ENCODE measurements around the gene CCDC170.

Gene CCDC170

DNA sequence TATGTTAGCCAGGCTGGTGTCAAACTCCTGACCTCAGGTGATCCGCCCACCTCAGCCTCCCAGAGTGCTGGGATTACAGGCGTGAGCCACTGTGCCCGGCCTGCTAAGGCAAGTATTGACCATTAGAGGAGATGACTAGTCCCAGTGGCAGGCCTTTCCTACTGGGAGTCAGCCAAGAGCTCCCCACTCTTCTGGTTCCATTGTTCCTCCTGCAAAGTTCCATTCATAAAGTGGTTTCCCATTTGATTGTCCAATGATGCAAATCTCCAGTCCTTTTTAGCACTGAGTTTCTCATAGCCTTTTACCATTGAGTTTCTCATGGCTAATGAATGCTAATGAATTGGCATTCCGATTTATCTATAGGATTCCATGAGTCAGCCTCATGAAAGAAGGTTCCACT lies 165.4 kb downstream of the CCDC170 start:
- Histone ChIP-seq H3K9me3 (ENCODE audit: control insufficient read depth, low read length) (no peaks in the 10 kb centered on the region), H3K4me1 (ENCODE audit: control insufficient read depth, insufficient read depth, low read length, poor library complexity, severe bottlenecking) (no peaks in the 10 kb centered on the region), H3K27ac (ENCODE audit: insufficient read depth, low read length, poor library complexity, severe bottlenecking) (no peak overlapping the region), H3K4me3 (ENCODE audit: insufficient read depth, low read depth, low read length, poor library complexity, severe bottlenecking) (no peak overlapping the region), H3K27me3 (replicated peaks; ENCODE audit: control insufficient read depth, insufficient read depth, low read length, poor library complexity, severe bottlenecking) (no peaks in the 10 kb centered on the region), H3K36me3 (ENCODE audit: control insufficient read depth, insufficient read depth, low read length) (no peaks in the 10 kb centered on the region)
- DNase-seq: no peak

DNA sequence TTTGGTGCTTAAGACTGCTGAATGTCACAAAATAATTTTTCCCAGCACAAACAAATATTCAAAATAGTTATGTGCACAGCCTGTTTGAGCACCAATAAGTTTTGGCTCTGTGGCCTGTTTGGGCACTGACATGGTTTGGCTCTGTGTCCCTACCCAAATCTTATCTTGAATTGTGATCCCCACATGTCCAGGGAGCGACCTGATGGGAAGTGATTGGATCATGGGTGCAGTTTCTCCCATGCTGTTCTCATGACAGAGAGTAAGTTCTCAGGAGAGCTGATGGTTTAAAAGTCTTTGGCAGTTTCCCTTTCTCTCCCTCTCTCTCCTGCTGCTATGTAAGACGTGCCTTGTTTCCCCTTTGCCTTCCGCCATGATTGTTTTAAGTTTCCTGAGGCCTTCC lies 167.7 kb downstream of the CCDC170 start:
- Histone ChIP-seq H3K4me1 (ENCODE audit: control insufficient read depth, insufficient read depth, low read length, poor library complexity, severe bottlenecking) (no peaks in the 10 kb centered on the region), H3K9me3 (ENCODE audit: control insufficient read depth, low read length) (no peaks in the 10 kb centered on the region), H3K4me3 (ENCODE audit: insufficient read depth, low read depth, low read length, poor library complexity, severe bottlenecking) (no peak overlapping the region), H3K36me3 (ENCODE audit: control insufficient read depth, insufficient read depth, low read length) (no peaks in the 10 kb centered on the region), H3K27me3 (replicated peaks; ENCODE audit: control insufficient read depth, insufficient read depth, low read length, poor library complexity, severe bottlenecking) (no peaks in the 10 kb centered on the region), H3K27ac (ENCODE audit: insufficient read depth, low read length, poor library complexity, severe bottlenecking) (no peak overlapping the region)
- DNase-seq: no peak

DNA sequence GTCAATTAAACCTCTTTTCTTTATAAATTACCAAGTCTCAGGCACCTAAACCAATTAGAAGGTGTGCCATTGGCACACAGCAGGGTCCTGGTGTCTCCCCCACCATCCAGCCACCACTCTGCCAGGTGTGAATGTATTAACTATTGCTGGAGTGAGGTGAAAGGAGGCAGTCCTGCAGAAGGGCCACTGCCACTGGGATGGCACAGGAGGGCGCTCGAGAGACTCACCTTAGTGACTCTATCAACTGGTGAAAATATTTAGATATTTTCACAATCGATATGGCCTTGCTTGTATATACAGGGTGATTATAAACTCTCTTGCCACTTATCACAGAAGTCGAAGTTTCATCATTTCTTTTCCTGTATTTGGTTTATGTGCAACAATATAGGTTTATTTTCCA lies 168.1 kb downstream of the CCDC170 start:
- Histone ChIP-seq H3K4me1 (ENCODE audit: control insufficient read depth, insufficient read depth, low read length, poor library complexity, severe bottlenecking) (no peaks in the 10 kb centered on the region), H3K36me3 (ENCODE audit: control insufficient read depth, insufficient read depth, low read length) (no peaks in the 10 kb centered on the region), H3K27me3 (replicated peaks; ENCODE audit: control insufficient read depth, insufficient read depth, low read length, poor library complexity, severe bottlenecking) (no peaks in the 10 kb centered on the region), H3K27ac (ENCODE audit: insufficient read depth, low read length, poor library complexity, severe bottlenecking) (no peak overlapping the region), H3K9me3 (ENCODE audit: control insufficient read depth, low read length) (no peaks in the 10 kb centered on the region), H3K4me3 (ENCODE audit: insufficient read depth, low read depth, low read length, poor library complexity, severe bottlenecking) (no peak overlapping the region)
- no peak for DNase-seq

DNA sequence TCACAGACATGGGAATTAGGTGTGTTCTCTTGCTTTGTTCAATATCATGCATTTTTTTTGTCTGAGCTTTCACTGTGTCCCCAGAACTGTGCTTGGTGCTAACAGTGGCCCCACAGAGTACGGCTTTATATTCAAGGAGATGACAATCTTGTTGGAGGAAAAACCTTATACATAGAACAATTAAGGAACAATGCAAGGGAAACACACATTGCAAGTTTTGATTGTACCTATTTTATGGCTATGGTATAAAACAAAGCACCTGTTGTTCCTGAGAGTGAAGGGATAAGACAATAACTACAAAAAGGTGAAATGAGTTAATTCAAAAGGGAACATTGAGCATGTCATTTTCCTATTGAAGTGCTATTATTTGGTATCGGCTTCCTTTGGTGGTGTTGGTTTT lies 169.7 kb downstream of the CCDC170 start:
- Histone ChIP-seq H3K4me3 (ENCODE audit: insufficient read depth, low read depth, low read length, poor library complexity, severe bottlenecking) (no peak overlapping the region), H3K36me3 (ENCODE audit: control insufficient read depth, insufficient read depth, low read length) (no peaks in the 10 kb centered on the region), H3K9me3 (ENCODE audit: control insufficient read depth, low read length) (no peaks in the 10 kb centered on the region), H3K27ac (ENCODE audit: insufficient read depth, low read length, poor library complexity, severe bottlenecking) (no peak overlapping the region), H3K27me3 (replicated peaks; ENCODE audit: control insufficient read depth, insufficient read depth, low read length, poor library complexity, severe bottlenecking) (no peaks in the 10 kb centered on the region), H3K4me1 (ENCODE audit: control insufficient read depth, insufficient read depth, low read length, poor library complexity, severe bottlenecking) (no peaks in the 10 kb centered on the region)
- no peak for DNase-seq

DNA sequence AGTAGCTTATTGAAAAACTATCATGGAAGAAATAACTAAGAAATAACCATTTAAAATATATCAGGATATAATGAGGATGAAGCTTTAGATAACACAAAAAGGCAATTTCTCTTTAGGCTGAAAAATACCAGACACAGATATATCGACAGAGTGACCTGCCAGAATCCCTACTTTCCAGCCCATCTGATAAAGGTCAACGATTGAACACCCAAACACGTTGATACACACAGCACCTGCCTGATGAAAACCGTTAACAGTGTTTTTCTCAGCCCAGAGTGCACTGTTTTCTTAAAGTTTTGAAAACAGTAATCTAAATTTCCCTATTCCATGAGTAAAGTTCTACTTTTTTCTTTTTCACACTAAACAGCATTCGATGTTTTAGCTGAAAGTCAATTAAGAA lies 170.6 kb downstream of the CCDC170 start:
- no peak overlapping the region for H3K4me3 ChIP-seq (ENCODE audit: insufficient read depth, low read depth, low read length, poor library complexity, severe bottlenecking)
- H3K27me3 ChIP-seq (replicated peaks; ENCODE audit: control insufficient read depth, insufficient read depth, low read length, poor library complexity, severe bottlenecking): no peaks in the 10 kb centered on the region
- no peaks in the 10 kb centered on the region for H3K9me3 ChIP-seq (ENCODE audit: control insufficient read depth, low read length)
- no peak overlapping the region for H3K27ac ChIP-seq (ENCODE audit: insufficient read depth, low read length, poor library complexity, severe bottlenecking)
- DNase-seq: no peak
- H3K36me3 ChIP-seq (ENCODE audit: control insufficient read depth, insufficient read depth, low read length): no peaks in the 10 kb centered on the region
- H3K4me1 ChIP-seq (ENCODE audit: control insufficient read depth, insufficient read depth, low read length, poor library complexity, severe bottlenecking): no peaks in the 10 kb centered on the region

DNA sequence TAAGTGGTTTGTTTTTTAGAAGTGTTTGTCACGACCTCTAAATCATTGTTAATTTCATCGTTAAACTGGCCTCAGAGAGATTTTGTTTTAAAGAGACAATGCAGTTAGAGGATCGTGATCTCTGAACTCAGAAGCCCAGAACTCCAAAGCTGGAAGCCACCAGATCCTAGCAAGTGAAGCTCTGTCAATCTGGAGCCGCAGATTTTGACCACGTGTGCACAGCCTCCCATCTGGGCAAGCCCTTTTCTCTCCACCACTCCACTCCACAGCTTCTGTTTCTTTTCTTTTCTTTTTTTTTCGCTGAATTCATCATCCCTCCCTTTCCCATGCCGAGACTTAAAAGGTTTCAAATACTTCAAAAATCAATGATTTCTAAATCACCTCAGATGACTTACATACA lies 171.5 kb downstream of the CCDC170 start:
- H3K36me3 ChIP-seq (ENCODE audit: control insufficient read depth, insufficient read depth, low read length): no peaks in the 10 kb centered on the region
- no peaks in the 10 kb centered on the region for H3K27me3 ChIP-seq (replicated peaks; ENCODE audit: control insufficient read depth, insufficient read depth, low read length, poor library complexity, severe bottlenecking)
- no peaks in the 10 kb centered on the region for H3K9me3 ChIP-seq (ENCODE audit: control insufficient read depth, low read length)
- H3K4me3 ChIP-seq (ENCODE audit: insufficient read depth, low read depth, low read length, poor library complexity, severe bottlenecking): no peak overlapping the region
- no peak for DNase-seq
- H3K4me1 ChIP-seq (ENCODE audit: control insufficient read depth, insufficient read depth, low read length, poor library complexity, severe bottlenecking): no peaks in the 10 kb centered on the region
- no peak overlapping the region for H3K27ac ChIP-seq (ENCODE audit: insufficient read depth, low read length, poor library complexity, severe bottlenecking)

DNA sequence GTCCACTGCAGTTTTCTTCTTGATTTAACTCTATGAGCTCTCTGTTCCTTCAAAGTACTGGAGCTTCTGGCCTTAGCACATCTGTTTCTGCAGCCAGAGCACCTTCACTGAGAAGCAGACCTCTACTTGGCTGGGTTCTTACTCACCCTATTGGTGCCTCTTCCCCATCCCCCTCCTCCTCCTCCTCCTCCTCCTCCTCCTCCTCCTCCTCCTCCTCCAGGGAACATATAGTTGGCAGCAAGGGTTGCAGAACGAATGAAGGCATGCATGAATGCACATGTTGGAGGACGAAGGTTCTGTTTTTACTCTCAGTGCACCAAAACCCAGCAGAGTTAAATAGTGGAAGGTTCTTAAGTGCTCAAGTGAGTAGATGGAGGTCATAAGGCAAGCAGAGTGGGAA lies 172.7 kb downstream of the CCDC170 start:
- H3K27me3 ChIP-seq (replicated peaks; ENCODE audit: control insufficient read depth, insufficient read depth, low read length, poor library complexity, severe bottlenecking): no peaks in the 10 kb centered on the region
- H3K4me3 ChIP-seq (ENCODE audit: insufficient read depth, low read depth, low read length, poor library complexity, severe bottlenecking): no peak overlapping the region
- no peaks in the 10 kb centered on the region for H3K9me3 ChIP-seq (ENCODE audit: control insufficient read depth, low read length)
- H3K27ac ChIP-seq (ENCODE audit: insufficient read depth, low read length, poor library complexity, severe bottlenecking): no peak overlapping the region
- H3K36me3 ChIP-seq (ENCODE audit: control insufficient read depth, insufficient read depth, low read length): no peaks in the 10 kb centered on the region
- H3K4me1 ChIP-seq (ENCODE audit: control insufficient read depth, insufficient read depth, low read length, poor library complexity, severe bottlenecking): no peaks in the 10 kb centered on the region
- DNase-seq: no peak

DNA sequence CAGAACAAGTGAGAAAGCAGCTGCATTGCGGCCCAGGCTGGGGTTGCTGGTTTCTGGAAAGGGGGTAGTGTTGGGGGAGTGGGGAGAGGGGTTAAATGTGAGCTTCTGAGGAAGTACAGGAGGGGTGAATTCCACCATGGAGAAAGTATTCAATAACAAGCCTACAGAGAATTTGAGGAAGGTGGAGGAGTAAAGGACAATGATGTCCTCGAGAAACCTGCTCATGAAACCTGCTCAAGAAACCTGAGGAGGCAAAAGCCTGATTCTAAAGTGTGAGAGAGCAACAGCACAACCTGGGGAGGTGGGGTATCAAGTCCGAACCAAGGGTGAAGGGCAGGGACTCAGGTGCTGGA lies 175.4 kb downstream of the CCDC170 start:
- no peak for DNase-seq

DNA sequence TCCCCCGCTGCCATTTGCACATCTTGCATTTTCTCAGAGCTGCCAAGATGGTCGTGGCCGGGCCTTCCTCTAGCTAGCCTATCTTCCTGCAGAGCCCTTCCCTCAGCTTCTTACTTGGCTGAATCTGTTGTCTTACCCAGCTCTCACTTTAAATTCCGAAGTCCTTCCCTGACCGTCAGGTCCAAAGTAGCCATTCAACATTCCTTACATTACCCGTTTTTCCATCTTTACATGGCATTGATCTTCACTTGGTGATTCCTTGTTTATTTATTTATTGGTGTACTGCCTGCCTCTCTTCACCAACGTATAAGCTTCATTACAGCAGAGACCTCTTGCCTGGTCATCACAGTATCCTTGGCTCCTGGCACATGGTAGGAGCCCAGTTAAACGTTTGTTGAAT lies 176.3 kb downstream of the CCDC170 start:
- no peak overlapping the region for H3K27ac ChIP-seq (ENCODE audit: insufficient read depth, low read length, poor library complexity, severe bottlenecking)
- H3K4me3 ChIP-seq (ENCODE audit: insufficient read depth, low read depth, low read length, poor library complexity, severe bottlenecking): no peak overlapping the region
- H3K4me1 ChIP-seq (ENCODE audit: control insufficient read depth, insufficient read depth, low read length, poor library complexity, severe bottlenecking): no peaks in the 10 kb centered on the region
- no peaks in the 10 kb centered on the region for H3K9me3 ChIP-seq (ENCODE audit: control insufficient read depth, low read length)
- H3K27me3 ChIP-seq (replicated peaks; ENCODE audit: control insufficient read depth, insufficient read depth, low read length, poor library complexity, severe bottlenecking): no peaks in the 10 kb centered on the region
- no peaks in the 10 kb centered on the region for H3K36me3 ChIP-seq (ENCODE audit: control insufficient read depth, insufficient read depth, low read length)
- DNase-seq: no peak

More for the DNA sequence above, 175.4 kb downstream of the CCDC170 start:
- no peaks in the 10 kb centered on the region for H3K27me3 ChIP-seq (replicated peaks; ENCODE audit: control insufficient read depth, insufficient read depth, low read length, poor library complexity, severe bottlenecking)
- no peaks in the 10 kb centered on the region for H3K36me3 ChIP-seq (ENCODE audit: control insufficient read depth, insufficient read depth, low read length)
- H3K9me3 ChIP-seq (ENCODE audit: control insufficient read depth, low read length): no peaks in the 10 kb centered on the region
- H3K27ac ChIP-seq (ENCODE audit: insufficient read depth, low read length, poor library complexity, severe bottlenecking): no peak overlapping the region
- no peak overlapping the region for H3K4me3 ChIP-seq (ENCODE audit: insufficient read depth, low read depth, low read length, poor library complexity, severe bottlenecking)
- H3K4me1 ChIP-seq (ENCODE audit: control insufficient read depth, insufficient read depth, low read length, poor library complexity, severe bottlenecking): no peaks in the 10 kb centered on the region
